Natural killer cell treated with Interleukin-12 subunit alpha and Interleukin-12 subunit beta and Interleukin-15 and Interleukin-18, amount 100 ng/mL, for 72 hours (primary cell): ENCODE data around the gene POLR3A. TPM values are rescaled to one million over a fixed set of nuclear protein-coding genes. Genes with fewer than 3 reads are reported as not detected.
A peak's percentile ranks its signal among the peaks of the same experiment; 100 is the strongest.

ENCODE experiments used
- ATAC-seq, 2 donors: fragments of 150-1000 bp; cut with Tn5 transposase in 1 of 2; sonication (Bioruptor Pico), chemical (Tn5 transposase) in 1 of 2; 2 replicates each; pipeline ENCODE4 v1.10.0; 2021
- DNase-seq: peaks from one replicate; pipeline ENCODE4 v3.0.0; 2022; ENCODE audit warnings: low spot score
- H3K27ac Mint-ChIP-seq, 2 donors: 1 replicate in 1 of 2; 2 replicates in 1 of 2; pipeline ENCODE4 v1.8.0; 2022; ENCODE audit warnings: mixed read lengths in 2 of 2, mild to moderate bottlenecking in 1 of 2, moderate library complexity in 1 of 2
- H3K27me3 Mint-ChIP-seq, 2 donors: 1 replicate in 1 of 2; 2 replicates in 1 of 2; pipeline ENCODE4 v1.8.0; 2022; ENCODE audit warnings: mixed read lengths in 2 of 2
- H3K36me3 Mint-ChIP-seq: one replicate; pipeline ENCODE4 v1.8.0; 2022; ENCODE audit warnings: mixed read lengths
- H3K4me1 Mint-ChIP-seq, 2 donors: 1 replicate in 1 of 2; 2 replicates in 1 of 2; pipeline ENCODE4 v1.8.0; 2022; ENCODE audit warnings: low read depth in 2 of 2, mixed read lengths in 2 of 2, mild to moderate bottlenecking in 1 of 2
- H3K4me3 Mint-ChIP-seq: one replicate; pipeline ENCODE4 v1.8.0; 2022; ENCODE audit warnings: mixed read lengths
- H3K9me3 Mint-ChIP-seq: 2 replicates; pipeline ENCODE4 v1.8.0; 2022; ENCODE audit warnings: mixed read lengths
- total RNA-seq, 2 donors: library from RNA; stranded (reverse); gene quantifications; one replicate each; pipeline ENCODE4 v1.2.3, GENCODE V29; 2022

Gene POLR3A
- total RNA-seq, 2 donors from 2014 or later = 33.7 to 45.3 TPM

- H3K4me3 Mint-ChIP-seq = no peak overlapping the region
- H3K27me3 Mint-ChIP-seq = peaks cover 0 to 5% of the 10 kb centered on the region in 2 donors
- no peaks in the 10 kb centered on the region for H3K36me3 Mint-ChIP-seq
- H3K27ac Mint-ChIP-seq = no peak overlapping the region
- ATAC-seq (no peak), DNase-seq (no peak)
- no peaks in the 10 kb centered on the region for H3K9me3 Mint-ChIP-seq
- no peaks in the 10 kb centered on the region for H3K4me1 Mint-ChIP-seq
Measured at GRCh38 chr10:77960829-77961329, 68.4 kb downstream of the POLR3A start.

- ATAC-seq = no peak
- H3K4me1 Mint-ChIP-seq = no peaks in the 10 kb centered on the region
Measured at GRCh38 chr10:77959887-77960455, 69.3 kb downstream of the POLR3A start.

GRCh38 chr10:77959384-77959783 is 69.9 kb downstream of the POLR3A start:
- Mint-ChIP-seq H3K27me3 (peaks cover 0 to 2% of the 10 kb centered on the region in 2 donors), H3K27ac (no peak overlapping the region)
- ATAC-seq = no peak

More at GRCh38 chr10:77959887-77960455, 69.3 kb downstream of the POLR3A start:
- Mint-ChIP-seq H3K36me3 (no peaks in the 10 kb centered on the region), H3K9me3 (no peaks in the 10 kb centered on the region), H3K4me3 (no peak overlapping the region), H3K27me3 (peaks cover 0 to 5% of the 10 kb centered on the region in 2 donors), H3K27ac (no peak overlapping the region)
- DNase-seq = no peak

GRCh38 chr10:77955136-77955535 is 74.2 kb downstream of the POLR3A start:
- peaks cover 5% of the 10 kb centered on the region for H3K9me3 Mint-ChIP-seq
- H3K27me3 Mint-ChIP-seq = peaks cover 0 to 5% of the 10 kb centered on the region in 2 donors
- no peak overlapping the region for H3K27ac Mint-ChIP-seq
- no peaks in the 10 kb centered on the region for H3K4me1 Mint-ChIP-seq
- DNase-seq = no peak
- no peak overlapping the region for H3K4me3 Mint-ChIP-seq
- no peak for ATAC-seq
- H3K36me3 Mint-ChIP-seq = peaks cover 23% of the 10 kb centered on the region

More at GRCh38 chr10:77959384-77959783, 69.9 kb downstream of the POLR3A start:
- Mint-ChIP-seq H3K4me3 (no peak overlapping the region), H3K4me1 (no peaks in the 10 kb centered on the region), H3K36me3 (no peaks in the 10 kb centered on the region), H3K9me3 (no peaks in the 10 kb centered on the region)
- no peak for DNase-seq

- no peak overlapping the region for H3K4me3 Mint-ChIP-seq
- H3K27me3 Mint-ChIP-seq = peaks cover 7% of the 10 kb centered on the region in 2 donors
- ATAC-seq = no peak
- peaks cover 5% of the 10 kb centered on the region for H3K9me3 Mint-ChIP-seq
- H3K36me3 Mint-ChIP-seq = peaks cover 23% of the 10 kb centered on the region
- H3K27ac Mint-ChIP-seq = no peak overlapping the region
- peaks cover 0 to 4% of the 10 kb centered on the region in 2 donors for H3K4me1 Mint-ChIP-seq
- no peak for DNase-seq
Measured at GRCh38 chr10:77949167-77949566, 80.1 kb downstream of the POLR3A start.

- peaks cover 7% of the 10 kb centered on the region in 2 donors for H3K27me3 Mint-ChIP-seq
- peaks cover 4 to 12% of the 10 kb centered on the region in 2 donors for H3K4me1 Mint-ChIP-seq
Measured at GRCh38 chr10:77946084-77946483, 83.2 kb downstream of the POLR3A start.

GRCh38 chr10:77944519-77944918 is 84.8 kb downstream of the POLR3A start:
- DNase-seq (no peak), ATAC-seq (no peak)
- Mint-ChIP-seq H3K9me3 (no peaks in the 10 kb centered on the region), H3K36me3 (no peaks in the 10 kb centered on the region), H3K27me3 (peaks cover 7% of the 10 kb centered on the region in 2 donors), H3K4me3 (no peak overlapping the region), H3K4me1 (peaks cover 4 to 12% of the 10 kb centered on the region in 2 donors), H3K27ac (no peak overlapping the region)

More at GRCh38 chr10:77946084-77946483, 83.2 kb downstream of the POLR3A start:
- H3K27ac Mint-ChIP-seq = no peak overlapping the region
- DNase-seq (no peak), ATAC-seq (no peak)
- H3K4me3 Mint-ChIP-seq = no peak overlapping the region
- peaks cover 5% of the 10 kb centered on the region for H3K9me3 Mint-ChIP-seq
- peaks cover 9% of the 10 kb centered on the region for H3K36me3 Mint-ChIP-seq

- H3K36me3 Mint-ChIP-seq = no peaks in the 10 kb centered on the region
- H3K4me1 Mint-ChIP-seq = peaks cover 4 to 12% of the 10 kb centered on the region in 2 donors
- H3K4me3 Mint-ChIP-seq = no peak overlapping the region
- DNase-seq (no peak), ATAC-seq (peak; percentile 61 to 74)
- no peaks in the 10 kb centered on the region for H3K9me3 Mint-ChIP-seq
- H3K27me3 Mint-ChIP-seq = peaks cover 7% of the 10 kb centered on the region in 2 donors
- H3K27ac Mint-ChIP-seq = no peak overlapping the region
Measured at GRCh38 chr10:77943121-77943901, 86.0 kb downstream of the POLR3A start.

- H3K4me3 Mint-ChIP-seq = no peak overlapping the region
- ATAC-seq (no peak), DNase-seq (no peak)
- H3K27me3 Mint-ChIP-seq = peaks cover 7% of the 10 kb centered on the region in 2 donors
- no peaks in the 10 kb centered on the region for H3K9me3 Mint-ChIP-seq
- H3K27ac Mint-ChIP-seq = no peak overlapping the region
- peaks cover 4 to 12% of the 10 kb centered on the region in 2 donors for H3K4me1 Mint-ChIP-seq
- H3K36me3 Mint-ChIP-seq = no peaks in the 10 kb centered on the region
Measured at GRCh38 chr10:77941790-77942189, 87.5 kb downstream of the POLR3A start.

- Mint-ChIP-seq H3K9me3 (no peaks in the 10 kb centered on the region), H3K27ac (no peak overlapping the region), H3K4me3 (no peak overlapping the region), H3K36me3 (no peaks in the 10 kb centered on the region), H3K4me1 (peaks cover 4 to 12% of the 10 kb centered on the region in 2 donors), H3K27me3 (peaks cover 3 to 7% of the 10 kb centered on the region in 2 donors)
- DNase-seq (no peak), ATAC-seq (no peak)
Measured at GRCh38 chr10:77940627-77941026, 88.7 kb downstream of the POLR3A start.

- H3K4me1 Mint-ChIP-seq = peaks cover 4 to 12% of the 10 kb centered on the region in 2 donors
- ATAC-seq = no peak
- no peaks in the 10 kb centered on the region for H3K36me3 Mint-ChIP-seq
- no peak for DNase-seq
- H3K9me3 Mint-ChIP-seq = no peaks in the 10 kb centered on the region
- no peak overlapping the region for H3K4me3 Mint-ChIP-seq
- H3K27me3 Mint-ChIP-seq = peaks cover 3 to 7% of the 10 kb centered on the region in 2 donors
- H3K27ac Mint-ChIP-seq = no peak overlapping the region
Measured at GRCh38 chr10:77940225-77940624, 89.1 kb downstream of the POLR3A start.

- ATAC-seq = no peak
- no peaks in the 10 kb centered on the region for H3K9me3 Mint-ChIP-seq
- no peak overlapping the region for H3K4me3 Mint-ChIP-seq
Measured at GRCh38 chr10:77939561-77940001, 89.7 kb downstream of the POLR3A start.

GRCh38 chr10:77936697-77937567 is 92.4 kb downstream of the POLR3A start:
- H3K4me3 Mint-ChIP-seq = no peak overlapping the region
- ATAC-seq (no peak), DNase-seq (no peak)
- no peaks in the 10 kb centered on the region for H3K4me1 Mint-ChIP-seq
- H3K27me3 Mint-ChIP-seq = peaks cover 0 to 3% of the 10 kb centered on the region in 2 donors
- no peaks in the 10 kb centered on the region for H3K36me3 Mint-ChIP-seq
- H3K9me3 Mint-ChIP-seq = no peaks in the 10 kb centered on the region
- no peak overlapping the region for H3K27ac Mint-ChIP-seq

More at GRCh38 chr10:77939561-77940001, 89.7 kb downstream of the POLR3A start:
- H3K27ac Mint-ChIP-seq = no peak overlapping the region
- no peaks in the 10 kb centered on the region for H3K36me3 Mint-ChIP-seq
- DNase-seq = no peak
- H3K27me3 Mint-ChIP-seq = peaks cover 3 to 4% of the 10 kb centered on the region in 2 donors
- H3K4me1 Mint-ChIP-seq = peaks cover 4 to 11% of the 10 kb centered on the region in 2 donors
